Measurements from ENCODE around the gene DR1.
A peak's percentile ranks its signal among the peaks of the same experiment; 100 is the strongest.

The DR1 gene

DNA sequence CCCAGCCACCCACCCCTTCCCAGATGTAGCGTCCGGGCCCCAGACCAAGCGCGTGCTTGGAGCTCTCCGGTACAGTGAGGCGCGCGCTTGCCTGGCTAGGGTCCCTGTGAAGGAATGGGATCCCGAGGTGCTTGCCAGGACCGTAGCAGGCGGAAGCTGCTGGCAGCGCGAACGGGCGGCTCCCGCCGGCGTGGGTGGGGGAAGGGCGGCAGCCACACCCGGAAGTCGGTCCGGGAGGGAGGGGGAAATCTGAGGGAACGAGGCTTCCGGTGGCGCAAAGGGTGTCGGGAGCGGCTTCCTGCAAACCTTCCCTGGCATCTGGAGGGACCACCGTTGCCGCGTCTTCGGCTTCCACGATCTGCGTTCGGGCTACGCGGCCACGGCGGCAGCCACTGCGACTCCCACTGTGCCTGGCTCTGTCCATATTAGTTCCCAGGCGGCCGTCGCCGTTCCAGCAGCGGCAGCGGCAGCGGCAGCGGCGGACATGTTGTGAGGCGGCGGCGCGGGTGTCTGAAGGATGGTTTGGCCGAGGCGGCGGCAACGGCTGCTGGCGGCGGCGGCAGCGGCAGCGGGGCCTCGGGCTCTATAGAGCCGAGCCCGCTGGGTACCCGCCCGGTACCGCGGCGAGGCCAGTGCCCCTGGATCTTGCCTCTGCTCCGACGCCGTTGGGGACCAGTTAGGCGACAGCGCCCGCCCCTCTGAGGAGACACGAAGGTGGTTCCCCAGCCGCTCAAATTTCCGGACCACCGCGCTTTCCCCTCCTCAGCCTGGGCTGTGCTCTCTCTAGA is at the start of gene DR1:
Gene DR1, plus strand, starts transcription at position 275 of the 788 bp plus-strand sequence. CDS start 739 bp downstream, outside the sequence.
- peak; percentile 92 for DNase-seq

DNA sequence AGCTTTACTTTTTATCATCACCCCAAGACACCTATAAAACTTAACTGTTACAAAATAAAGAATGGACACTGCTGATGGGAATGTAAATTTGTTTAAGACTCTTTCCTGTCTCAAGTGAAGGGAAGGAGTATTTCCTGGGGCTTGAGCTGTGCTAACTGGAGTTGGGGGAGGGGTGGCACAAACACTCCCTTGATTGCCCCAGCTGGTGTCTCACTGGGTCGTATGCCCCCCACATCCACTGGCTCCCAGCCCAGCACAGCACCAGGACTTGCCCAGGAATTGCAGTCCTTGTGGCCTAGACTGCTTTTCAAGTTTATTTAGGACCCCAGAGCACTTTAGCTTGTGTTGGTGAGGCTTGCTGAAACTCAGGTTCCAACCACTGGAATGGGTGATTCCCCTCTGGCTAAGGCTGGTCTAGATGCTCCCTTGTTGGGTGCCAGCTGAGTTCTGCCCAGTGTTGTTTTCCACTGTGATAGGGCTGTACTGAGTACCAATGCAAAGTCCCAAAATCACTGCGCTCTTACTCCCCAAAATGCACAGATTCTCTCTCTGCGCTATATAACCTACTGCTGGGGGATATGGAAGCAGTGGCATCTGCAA is 49.1 kb upstream of the DR1 start:
- DNase-seq, result no peak

DNA sequence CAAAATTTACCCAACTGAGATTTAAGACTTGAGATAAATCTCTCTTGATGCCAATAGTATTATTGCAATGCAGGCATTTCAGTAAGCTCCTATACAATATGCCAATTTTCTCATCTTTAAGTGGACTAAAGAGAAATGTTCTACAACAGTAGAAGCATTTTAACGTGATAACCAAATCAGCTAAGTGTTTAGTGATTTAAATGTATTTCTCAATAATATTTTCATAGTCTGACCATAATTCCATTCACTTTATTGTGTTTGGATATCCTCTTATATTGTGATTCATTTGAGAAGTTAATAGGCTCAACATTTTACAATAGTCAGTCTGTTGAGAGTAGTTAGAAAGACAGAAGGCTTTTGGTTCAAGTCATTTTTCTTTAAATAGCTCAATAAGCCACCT is 44.6 kb upstream of the DR1 start:
- DNase-seq, result no peak

DNA sequence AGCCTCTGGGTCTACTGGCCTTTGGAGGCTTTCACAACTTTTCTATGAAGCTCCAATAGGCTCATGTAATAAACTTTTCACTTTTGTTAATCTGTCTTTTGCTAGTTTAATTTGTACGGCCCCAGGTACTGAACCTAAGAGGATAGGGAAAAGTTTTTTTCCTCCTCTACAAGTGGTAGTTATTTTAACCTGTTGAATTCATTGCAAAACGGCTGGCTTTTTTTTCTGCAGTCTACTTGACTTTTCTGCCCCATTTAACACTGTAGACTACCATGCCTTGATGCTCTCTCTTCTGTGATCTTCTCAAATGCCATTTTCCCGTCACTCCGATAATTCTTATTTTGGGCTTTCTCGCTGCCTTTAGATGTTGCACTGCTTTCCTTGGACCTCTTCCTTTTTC is 43.6 kb upstream of the DR1 start:
- DNase-seq, result no peak

DNA sequence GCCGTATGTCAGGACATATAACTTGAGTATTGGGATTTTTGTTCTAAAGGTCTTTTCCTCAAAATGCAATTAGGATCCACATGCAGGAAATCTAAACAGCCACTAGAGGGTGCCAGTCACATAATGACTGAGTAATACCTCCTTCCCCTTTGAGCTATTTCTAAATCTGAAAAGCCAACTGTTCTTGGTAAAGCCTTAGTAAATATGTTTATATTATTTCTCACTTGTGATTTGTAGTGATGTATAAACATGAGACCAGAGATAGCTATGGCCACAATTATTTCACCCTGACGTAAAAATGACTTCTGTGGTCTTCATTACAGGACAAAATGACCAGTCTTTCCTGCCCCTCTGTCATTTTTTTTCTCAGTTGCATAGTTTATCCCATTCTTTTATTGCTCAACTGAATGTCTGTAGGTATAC is 41.0 kb upstream of the DR1 start:
- DNase-seq, result peak; percentile 56

DNA sequence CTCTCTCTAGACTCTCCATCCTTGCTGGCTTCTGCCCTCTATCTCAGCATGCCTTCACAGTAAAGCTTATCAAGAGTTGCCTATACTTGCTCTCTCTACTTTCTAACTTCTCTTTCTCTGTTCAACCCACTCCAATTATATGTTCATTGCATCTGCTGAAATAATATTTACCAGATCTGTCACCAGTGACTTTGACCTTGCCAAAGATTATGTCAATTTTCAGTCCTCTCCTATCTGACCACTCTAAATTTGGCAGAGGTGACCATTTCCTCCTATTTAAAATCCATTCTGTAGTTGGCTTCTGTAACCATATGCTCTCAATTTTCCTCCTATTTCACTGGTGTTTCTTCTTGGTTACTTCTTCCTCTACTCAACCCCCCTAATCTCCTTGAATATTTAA is 38.8 kb upstream of the DR1 start:
- DNase-seq, result no peak

DNA sequence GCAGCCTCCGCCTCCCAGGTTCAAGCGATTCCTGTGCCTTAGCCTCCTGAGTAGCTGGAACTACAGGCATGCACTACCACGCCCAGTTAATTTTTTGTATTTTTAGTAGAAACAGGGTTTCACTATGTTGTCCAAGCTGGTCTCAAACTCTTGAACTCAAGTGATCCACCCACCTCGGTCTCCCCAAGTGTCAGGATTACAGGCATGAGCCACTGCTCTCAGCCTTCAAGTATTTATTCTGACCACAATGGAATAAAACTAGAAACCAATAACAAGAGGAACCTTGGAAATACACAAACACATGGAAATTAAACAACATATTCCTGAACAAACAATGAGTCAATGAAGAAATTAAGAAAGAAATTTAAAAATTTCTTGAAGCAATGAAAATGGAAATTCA is 32.7 kb upstream of the DR1 start:
- DNase-seq, result no peak

DNA sequence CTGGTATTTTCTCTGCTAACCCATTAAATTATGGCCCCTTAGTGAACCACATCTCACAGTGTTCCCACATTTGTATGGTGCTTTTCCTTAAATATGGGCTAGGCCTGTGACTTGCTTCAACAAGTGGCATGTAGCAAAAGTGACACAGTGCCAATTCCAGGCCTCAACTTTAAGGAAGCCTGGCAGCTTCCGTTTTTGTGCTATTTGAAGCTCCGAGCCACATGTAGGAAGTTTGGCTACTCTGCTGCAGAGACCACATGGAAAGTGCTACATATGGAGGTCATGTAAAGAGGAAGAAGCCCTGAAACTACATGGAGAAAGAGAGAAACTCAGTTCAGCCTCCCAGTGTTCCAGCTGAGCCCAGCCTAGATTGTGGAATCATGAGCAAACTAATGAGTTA is 28.5 kb upstream of the DR1 start:
- no peak for DNase-seq

DNA sequence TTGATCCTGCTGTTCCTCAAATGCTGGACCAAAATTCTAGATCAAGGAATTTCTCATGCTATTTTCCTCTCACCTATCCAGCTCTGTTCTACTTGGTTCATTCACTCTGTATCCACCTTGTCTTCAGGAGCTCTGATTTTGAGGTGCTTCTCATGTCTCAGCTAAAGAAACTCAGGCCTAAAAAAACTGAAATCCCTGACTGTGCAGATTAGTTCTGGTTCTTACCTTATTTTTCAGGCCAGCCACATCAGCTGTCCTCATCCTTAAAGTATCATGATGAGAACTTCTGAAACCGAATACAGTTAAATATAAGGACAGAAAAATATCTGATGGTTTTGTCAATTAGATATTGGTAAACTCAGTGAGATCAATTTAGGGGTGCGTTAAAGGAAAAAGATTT is 27.8 kb upstream of the DR1 start:
- DNase-seq, result no peak

DNA sequence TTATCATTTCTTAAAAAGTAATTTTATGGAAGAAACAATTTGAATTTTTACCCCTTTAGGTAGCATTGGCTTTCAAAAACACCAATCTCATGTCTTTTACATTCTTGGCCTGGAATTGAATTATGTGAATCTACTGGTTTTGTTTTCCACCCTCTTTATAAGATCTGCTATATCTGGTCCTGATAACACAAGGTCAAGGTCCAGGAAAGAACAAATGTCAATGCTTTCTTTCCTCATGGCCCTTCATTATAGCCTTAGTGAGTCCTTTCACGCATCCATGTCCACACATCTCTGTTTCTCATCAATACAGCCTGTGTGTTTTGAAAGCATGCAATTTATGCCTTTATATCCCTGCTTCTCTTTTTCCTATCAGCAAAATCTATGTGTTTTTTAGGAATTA is 24.0 kb upstream of the DR1 start:
- no peak for DNase-seq

DNA sequence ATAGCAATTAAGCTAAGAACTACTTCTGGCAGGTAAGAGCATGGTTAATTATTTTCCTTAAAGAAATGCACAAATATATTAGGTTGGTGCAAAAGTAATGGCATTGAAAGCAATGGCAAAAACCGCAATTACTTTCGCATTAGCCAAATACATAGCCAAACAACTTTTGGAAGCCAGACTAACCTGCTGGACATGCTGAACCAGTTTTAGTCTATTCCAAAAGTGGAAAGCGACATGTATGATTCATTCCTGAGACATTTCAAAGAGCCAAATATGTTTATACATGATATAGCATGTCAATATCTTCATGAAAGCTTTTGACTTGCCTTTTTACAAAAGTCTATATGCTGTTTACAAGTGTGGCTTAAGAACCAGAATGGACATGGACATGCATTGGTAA is 23.4 kb upstream of the DR1 start:
- DNase-seq, result no peak

DNA sequence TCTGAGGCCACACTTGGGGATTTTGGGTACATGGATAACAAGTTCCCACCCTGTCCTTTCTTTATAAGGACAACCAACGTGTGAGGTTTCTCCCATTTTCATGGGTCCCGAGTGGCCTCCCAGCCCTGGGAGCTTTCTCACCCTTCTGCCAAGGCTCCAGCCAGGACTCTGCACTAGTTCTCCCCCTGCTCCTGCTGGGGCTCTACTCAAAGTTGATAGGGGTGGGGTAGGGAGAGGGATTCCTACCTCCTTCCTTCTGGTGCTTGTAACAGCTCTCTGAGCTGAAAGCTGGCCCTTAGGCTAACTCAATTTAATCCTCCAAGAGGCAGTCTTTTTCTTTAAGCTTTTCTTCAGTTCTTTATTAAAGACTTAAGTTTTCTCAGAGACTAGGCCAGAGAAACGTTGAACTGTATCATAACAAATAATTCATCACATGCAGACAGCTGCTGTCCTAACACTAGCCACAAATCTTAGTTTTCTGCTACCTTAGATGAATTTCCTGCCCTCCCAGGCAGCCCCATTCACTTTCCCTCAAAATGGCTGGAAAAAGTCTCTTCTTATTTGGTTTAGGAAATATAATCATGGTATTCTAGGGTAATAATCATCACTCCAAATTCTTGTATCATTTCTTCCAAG is 22.4 kb upstream of the DR1 start:
- DNase-seq, result no peak

DNA sequence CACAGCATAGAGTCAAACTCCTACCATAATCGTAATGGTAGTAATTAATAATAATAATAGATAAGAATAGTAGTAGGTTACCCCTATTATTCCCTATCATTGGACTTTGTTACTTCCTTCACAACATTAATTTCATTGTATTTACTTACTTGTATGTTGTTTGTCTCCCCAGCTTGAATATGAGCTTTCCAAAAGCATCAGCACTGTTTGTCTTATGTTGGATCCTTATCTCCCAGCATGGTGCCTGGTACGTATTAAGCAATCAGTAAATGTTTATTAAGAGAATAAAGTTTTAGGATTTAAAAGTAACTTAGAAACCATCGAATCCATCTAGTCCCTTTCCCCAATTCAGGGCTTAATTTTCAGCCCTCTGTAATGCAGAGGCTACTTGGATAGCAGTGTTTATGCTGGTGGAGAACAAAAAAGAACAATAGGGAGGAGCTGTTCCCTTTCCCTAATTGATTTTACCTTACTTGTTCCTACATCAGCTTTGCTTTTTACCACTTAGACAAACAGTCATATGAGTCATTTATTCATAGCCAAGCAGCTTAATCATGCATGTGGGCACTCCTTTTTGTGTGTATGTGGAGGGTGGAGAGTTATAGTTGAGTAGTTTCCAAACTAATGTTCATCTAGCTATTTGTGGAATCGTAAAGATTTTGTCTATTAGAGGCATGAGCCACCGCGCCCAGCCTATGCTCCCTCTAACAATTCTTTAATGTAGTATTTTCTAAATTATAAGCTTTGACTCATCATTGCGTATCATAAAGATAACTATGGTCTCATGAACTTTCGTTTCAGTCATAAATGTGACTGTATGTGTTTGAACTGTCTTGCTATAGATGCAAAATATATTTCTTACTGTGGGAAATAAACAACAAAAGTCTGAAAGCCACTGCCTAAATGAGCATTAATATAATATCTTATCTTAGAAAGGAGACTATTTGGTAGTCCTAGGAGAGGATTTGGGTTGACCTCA is 20.9 kb upstream of the DR1 start:
- DNase-seq, result peak; percentile 11

DNA sequence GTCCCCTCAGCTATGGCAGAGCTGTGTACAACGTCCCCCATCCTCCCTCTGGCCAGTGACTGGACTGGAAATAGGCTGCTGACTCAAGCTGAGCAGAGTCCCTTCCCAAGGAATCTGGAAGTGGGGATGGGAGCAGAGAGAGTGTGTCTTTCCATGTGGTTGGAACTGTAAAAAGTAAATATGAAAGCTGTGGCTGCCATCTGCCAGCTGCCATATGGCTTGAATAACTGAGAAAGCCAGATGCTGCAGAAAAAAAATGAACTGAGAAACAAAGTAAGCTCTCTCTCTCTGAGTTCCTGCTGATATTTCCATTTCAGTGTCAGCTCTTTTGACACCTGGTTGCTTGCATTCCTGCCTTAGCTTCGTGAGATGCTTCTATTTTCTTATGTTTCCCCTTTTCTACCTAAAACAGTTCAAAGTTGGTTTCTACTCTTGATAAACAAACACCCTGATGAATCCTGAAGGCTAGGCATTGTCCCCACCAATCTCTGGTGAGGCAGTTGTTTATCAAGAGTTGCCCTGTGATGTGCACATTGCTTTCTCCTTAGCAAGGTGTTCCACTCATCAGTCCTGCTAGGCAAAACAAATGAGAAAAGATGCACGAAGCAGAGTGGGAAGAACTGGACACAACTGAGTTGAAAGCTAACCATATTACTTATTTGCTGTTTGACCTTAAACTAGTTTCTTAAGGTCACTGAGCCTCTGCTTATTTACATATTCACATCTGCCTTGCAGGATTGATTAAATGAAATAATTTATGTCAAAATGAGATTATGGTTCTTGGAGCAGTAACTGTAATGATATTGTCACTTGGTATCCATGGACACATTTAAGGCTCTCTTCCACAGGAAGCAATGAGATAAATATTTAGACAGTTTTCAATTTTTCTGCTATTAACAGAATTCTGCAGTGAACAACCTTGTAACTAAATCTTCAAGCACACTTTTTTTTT is 16.6 kb upstream of the DR1 start:
- DNase-seq, result no peak

DNA sequence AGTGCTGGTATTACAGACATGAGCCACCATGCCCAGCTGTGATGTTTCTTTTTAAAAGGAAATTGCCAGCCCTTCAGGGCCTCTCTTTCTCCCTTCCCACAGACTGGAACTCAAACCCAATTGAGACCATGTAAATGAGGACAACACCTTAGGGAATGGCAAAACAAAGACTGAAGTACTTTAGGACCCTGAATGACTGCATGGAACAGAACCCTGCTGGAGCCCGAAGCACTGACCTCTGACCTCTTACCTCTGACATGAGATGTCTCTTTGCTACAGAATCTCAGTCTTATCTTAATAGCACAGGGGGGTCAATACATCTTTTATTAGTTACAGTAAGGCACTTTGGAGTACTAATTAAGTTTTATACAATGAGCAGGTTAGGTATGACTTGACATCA is 15.5 kb upstream of the DR1 start:
- DNase-seq, result no peak

DNA sequence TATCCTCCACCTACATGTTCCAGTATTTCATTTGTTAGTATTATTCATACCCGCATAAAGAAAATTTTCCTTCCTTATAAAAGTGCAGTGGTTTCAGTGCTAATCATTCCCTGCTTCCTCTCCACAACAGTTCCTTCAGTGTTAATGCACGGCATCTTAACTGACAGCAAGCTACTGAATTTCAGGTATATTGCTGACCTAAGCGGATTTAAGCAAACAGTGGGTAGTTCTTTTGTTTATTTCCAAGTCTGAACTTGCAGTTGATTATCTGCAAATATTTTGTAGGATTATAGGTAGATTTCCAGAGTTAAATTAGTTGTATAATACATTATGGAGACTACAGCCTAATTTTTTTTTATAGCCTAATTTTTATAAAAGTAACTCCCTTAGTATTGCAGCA is 15.1 kb upstream of the DR1 start:
- no peak for DNase-seq

DNA sequence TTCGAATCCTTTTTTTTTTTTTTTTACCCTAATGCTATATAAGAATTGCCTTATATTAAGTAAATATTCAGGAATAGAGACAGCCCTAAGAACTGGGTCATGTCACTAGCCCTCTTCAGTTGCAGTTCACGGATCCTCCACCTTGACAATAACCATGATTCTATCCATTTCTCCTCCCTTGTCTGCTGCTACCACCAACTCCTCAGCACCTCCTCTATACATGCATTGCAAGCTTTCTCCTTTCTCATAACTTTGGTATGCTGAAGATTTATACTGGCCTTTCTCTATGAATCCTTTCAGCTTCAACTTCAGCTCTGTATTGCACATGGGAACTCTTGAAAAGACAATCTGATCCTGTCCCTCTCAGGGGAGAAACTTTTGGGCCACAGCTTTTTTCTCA is 14.3 kb upstream of the DR1 start:
- DNase-seq, result no peak

DNA sequence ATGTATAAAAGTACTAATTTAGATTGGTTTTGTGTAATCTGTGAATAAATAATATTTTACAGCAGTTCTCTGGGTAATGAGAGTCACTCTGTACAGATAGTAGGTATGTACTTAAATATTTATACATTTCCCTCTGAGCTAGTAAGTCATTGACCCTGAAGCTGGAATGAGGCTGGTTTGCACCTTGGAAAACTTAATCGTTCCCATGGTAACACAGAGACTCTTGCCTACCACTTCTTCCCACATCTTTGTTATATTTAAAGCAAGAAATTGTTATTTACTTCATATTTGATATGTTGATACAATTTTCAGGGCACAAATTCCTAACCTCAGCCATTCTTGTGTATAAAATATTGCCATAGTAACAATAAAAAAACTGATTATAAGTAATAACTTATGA is 13.3 kb upstream of the DR1 start:
- no peak for DNase-seq

DNA sequence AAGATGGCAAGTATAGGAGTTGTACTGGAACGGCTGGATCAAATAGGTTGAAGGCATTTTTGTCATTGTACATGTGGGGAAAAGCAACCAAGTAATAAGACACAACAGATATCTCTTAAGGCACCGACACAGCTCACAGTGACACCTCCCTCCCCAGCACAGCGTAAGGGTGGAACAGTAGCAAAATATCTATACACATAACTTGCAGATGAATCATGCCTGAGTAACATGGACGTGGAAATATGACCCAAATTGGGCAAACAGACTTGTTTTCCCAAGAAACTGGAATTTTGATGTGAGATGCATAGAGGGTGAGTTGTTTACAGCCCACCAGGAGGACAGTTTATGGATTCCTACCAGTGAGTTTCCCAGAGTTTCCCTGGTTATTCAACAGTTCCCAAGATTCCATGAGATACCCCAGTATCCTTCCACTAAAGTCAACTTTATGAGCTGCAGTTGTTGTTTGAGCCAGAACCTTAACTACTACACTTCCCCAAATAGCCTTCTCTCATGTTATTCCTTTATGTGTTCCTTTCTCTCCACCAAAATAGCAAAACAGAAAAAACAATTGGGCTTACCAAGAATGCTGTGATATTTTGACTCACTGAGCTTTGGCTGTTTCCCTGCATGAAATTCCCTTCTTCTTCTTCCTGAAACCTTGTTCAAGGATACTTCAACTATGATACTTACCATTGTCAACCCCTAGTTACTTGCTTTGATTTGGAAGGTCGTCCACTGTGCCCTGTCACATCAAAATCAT is 7.1 kb upstream of the DR1 start:
- no peak for DNase-seq

DNA sequence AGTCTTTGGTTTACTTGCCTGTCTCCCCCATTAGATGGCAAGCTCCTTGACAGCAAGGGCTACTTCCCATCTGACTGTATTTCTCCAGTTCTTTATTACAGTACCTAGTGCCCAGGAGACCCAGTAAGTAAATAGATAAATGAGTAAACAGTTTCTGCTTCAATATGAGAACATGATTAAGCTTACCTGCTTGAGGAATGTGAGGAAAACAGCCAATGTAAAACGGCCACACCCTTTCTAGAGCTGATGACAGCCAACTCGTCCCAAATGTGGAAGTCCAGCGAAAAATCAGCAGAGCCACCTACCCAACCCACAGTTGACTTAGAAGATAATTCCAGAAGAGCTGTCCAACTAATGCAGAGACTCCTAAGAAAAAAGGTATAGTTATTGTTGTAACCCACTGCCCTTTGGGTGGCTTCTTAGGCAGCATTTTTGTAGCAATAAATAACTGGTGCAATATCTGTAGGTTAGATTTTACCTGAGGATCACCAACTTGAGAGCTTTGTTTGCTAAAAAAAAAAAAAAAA is 6.5 kb upstream of the DR1 start:
- no peak for DNase-seq

DNA sequence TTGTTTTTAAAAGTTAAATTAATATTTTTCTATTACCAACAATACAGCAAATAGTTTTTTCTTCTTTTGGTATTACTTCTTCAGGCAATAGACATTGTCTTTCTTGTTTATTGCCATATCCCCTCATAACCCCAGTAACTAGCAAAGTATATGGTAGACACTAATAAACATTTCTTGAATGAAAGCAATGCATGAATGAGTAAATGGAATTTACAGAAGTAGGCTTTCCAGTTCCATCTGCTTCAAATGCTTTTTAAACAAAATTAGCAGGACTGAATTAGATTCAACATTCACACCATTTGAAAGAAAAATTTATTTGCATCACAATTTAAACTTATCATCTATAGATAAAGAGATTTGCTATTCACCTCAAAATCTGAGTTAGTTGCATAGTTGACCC is 5.6 kb upstream of the DR1 start:
- DNase-seq, result no peak
